A172 (cell line): ENCODE measurements around the gene NUP160. TPM values are rescaled to one million over a fixed set of nuclear protein-coding genes. Genes with fewer than 3 reads are reported as not detected.

ENCODE experiments used
- total RNA-seq: library from RNA; depleted of rRNA; stranded (reverse); fragments of >200 nt; shearing (Covaris generic); gene quantifications from 2 replicates; pipeline ENCODE4 v1.2.3, GENCODE V29; 2014; rRNA removed

The NUP160 gene
- total RNA-seq, 1 experiment from 2014 or later, result 42.3 TPM

Other genes with a start within 250 kb of the NUP160 start
- 250 and 254 TPM in 2 replicates for gene MTCH2, start 205.8 kb downstream of the NUP160 start, total RNA-seq
- 1.8 and 2.8 TPM in 2 replicates for gene AGBL2, start 133.0 kb downstream of the NUP160 start, total RNA-seq
- gene FNBP4, start 81.0 kb downstream of the NUP160 start, total RNA-seq, result 32.9 and 33.4 TPM in 2 replicates
- gene PTPRJ, start 132.2 kb upstream of the NUP160 start, total RNA-seq, result 15.2 and 15.8 TPM in 2 replicates